HS-5 (cell line): ENCODE data around the gene KCND3.

Source experiments
- DNase-seq: peaks from one replicate; pipeline ENCODE4 v3.0.0-alpha.2; 2012; ENCODE audit warnings: low read depth

Gene KCND3

DNA sequence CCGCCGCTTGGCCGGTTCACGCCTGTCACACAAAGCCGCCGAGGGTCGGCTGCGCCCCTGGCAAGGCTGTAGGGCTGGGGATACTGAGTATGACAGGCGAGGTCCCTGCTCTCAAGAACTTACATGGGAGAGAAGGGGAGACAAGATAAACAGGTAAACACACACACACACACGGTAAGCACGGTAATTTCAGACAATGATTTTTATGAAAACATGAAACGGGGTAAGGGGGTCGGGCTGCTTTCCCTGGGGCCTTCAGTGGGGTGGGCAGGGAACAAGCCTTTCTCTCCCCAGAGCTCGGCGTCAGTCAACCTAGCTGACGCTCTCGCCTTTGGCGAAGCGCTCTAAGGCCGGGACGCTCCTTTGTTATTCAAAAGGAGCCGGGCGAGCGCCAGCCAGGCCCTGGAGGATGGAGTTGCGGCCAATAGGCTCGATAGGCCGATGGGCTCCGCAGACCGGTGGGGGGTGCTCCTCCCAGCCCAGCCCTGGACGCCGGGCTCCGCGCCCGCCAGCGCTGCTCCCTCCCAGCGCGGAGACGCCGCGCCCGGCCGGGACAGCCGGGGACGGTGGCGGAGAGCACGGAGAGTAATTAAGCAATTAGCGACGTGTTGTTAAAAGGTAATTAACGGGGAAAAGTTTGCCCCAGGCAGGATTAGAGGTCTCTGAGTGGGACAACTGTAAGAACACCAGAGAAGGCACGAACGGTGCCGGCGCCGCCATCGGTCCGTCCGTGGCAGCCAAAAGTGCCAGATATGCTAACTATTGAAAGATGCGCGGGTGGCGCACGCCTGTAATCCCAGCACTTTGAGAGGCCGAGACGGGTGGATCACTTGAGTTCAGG is 249.3 kb downstream of the KCND3 start:
- DNase-seq, result no peak

- peak; percentile 65 for DNase-seq
Observed at GRCh38 chr1:111739194-111739924, 250.1 kb downstream of the KCND3 start, which contains the start of gene INKA2. Gene INKA2, minus strand, starts transcription at chr1:111739395. Its CDS starts 153 bp downstream, at chr1:111739242.

DNA sequence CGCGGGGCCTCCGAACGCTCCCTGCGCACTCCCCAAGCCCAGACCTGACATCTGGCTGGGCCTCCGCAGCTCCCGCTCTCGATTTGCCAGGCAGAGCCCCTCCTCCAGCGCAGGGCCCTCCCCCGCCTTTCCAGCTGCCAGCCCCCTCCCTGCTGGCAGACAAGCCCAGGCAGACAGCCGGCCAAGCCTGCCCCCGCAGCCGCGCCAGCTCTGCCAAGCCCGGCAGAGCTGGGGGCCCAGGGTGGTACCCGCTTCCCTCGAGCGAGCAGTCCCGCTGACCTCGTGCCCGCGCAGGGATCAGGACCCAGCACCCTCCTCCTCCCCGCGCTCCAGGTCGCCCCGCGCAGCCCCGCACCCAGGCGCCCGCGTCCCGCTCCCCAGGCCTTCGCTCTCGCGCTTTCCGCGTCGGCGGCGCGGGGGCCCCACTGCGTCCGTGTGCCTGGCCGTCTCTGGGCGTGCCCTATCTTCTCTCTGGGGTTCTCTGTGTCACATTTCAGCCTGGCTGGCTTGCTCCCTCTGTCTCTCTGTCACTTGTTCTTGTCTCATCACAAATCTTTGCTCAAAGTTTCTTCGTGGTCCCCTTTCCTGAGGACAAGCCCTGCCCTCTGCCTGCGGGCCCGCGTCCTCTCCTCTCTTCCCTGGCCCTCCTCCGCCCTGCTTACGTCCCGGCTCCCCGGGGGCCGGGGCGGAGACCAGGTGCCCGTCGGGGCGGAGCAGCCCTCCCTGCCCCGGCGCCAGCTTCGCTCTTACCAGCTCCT is 250.9 kb downstream of the KCND3 start:
- DNase-seq, result no peak

- DNase-seq, result no peak
Observed at GRCh38 chr1:111738133-111738435, 251.4 kb downstream of the KCND3 start.

- DNase-seq, result no peak
Observed at GRCh38 chr1:111737216-111738132, 252.0 kb downstream of the KCND3 start.

DNA sequence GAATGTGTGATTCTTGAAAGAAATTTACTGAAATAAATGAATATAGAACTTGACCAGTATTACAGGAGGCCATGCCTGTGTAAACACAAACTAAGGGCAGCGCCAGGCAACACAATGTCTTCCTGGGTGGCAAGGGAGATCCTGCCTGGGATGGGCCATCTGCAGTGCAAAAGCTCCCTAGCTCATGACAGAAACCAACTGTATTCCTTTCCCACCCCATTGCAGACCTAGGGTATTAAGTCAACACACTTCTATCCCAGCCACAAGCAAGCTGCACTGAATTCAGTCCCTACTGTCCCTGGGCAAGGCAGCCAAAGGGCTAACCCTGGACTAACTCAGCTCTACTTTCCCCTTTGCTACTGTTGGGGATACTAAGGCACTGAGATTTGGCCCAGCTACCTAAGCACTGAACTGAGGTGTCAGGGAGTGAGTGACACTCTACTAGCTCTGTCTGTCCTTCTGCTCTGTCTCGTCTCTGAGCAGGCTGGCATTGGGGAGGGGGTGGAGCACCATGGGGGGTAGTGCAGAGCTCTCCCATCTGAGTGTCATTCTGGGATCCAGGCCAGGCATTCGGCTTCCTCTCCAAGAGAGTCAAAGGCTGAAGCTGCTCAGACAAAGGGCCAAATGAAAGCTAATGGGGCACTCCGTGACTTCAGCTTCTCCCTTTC is 252.8 kb downstream of the KCND3 start:
- no peak for DNase-seq

GRCh38 chr1:111735858-111736544 is 253.5 kb downstream of the KCND3 start:
- no peak for DNase-seq

GRCh38 chr1:111735321-111735720 is 254.1 kb downstream of the KCND3 start:
- no peak for DNase-seq

DNA sequence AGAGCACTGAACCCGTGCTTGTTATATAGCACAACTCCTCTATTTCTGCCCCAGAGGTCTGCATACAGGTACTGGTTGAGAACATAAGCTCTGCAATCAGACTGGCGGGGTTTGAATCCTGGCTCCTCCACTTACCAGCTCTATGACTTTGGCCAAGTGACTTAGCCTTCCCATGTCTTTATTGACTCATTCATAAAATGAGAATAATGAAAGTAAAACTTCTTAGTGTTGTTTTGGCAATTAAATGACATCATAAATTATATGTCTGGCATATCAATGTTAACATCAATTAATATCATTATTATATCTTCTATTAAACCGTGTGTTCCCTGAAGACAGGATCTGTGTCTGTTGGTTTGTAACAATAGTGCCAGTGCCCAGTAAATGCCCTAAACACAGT is 254.6 kb downstream of the KCND3 start:
- DNase-seq, result no peak

GRCh38 chr1:111734426-111734825 is 255.0 kb downstream of the KCND3 start:
- no peak for DNase-seq

- DNase-seq, result no peak
Observed at GRCh38 chr1:111733992-111734341, 255.5 kb downstream of the KCND3 start.

DNA sequence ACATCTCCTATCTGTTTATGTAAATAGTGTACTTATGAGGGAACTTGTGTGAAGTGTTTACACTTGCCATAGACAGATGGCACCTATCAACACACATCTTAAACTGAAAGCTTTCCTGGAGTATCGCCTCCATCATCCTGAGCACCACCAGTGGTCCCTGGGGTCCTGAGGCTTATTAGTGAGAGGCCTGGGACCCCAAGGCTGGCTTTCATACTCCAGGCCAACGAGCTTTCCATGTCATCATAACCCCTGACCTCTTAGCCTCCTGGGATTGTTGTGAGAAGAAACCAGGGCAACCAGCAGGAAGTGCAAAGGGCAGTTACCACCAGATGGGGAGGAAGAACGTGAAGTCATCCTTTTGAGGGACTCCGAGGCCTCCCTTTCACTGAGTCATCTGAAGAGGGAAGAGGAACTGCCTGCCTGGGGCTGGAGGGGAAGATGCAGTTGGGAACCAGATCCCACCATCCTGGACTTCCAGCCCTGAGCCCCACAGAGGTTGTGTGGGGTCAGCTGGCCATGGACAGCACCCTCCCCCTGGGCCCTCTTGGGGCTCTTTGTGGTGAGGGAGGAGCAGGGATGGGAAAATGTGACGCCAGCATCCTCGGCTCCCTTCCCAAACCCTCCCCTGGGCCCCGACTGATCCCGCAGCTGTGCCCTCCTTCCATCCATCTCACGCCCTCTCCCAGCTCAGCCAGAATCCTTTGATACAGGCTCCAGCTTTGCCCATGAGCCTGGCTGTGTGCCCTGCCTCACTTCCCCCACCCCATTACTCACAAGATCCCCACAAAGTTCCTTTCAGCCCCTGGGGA is 256.1 kb downstream of the KCND3 start:
- DNase-seq, result peak; percentile 91

DNA sequence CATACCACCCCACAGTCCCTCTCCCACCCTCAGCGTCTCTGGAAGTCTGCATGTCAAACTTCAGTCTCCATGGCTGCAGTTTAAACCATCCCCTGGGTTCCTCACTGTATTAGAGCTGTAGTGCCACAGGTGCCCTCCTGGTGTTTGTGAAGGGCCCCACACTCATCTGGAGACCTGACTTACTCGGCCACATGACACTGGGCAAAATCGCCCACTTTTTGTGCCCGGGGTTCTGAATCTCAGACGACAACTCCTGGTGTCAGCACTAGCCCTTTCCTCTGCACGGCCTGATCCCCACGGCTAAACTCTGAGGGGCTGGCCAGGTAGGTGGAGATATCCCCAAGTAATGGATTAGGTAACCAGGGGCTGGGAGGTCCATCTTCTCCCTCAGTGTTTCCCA is 256.8 kb downstream of the KCND3 start:
- no peak for DNase-seq

DNA sequence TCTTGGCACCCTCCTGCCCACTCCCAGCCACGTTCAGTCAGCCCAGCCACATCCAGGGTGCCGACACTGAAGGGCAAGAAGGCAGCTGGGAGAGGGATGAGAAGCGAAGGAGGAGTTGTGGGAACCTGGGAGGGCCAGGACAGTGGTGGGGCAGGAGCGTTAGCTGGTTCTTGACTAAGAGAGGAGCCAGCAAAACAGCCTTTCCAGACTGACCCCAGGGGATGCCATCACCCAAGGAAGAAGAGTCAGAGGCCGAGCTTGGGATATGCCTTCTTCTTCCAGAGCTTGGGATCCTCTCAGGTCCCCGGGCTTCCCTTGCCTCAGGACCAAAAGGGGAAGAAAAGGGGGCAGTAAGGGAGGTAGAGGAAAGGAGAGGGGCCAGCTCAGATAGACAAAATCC is 257.5 kb downstream of the KCND3 start:
- no peak for DNase-seq

- DNase-seq, result no peak
Observed at GRCh38 chr1:111730706-111731105, 258.8 kb downstream of the KCND3 start.

- DNase-seq, result no peak
Observed at GRCh38 chr1:111729946-111730681, 259.4 kb downstream of the KCND3 start.

DNA sequence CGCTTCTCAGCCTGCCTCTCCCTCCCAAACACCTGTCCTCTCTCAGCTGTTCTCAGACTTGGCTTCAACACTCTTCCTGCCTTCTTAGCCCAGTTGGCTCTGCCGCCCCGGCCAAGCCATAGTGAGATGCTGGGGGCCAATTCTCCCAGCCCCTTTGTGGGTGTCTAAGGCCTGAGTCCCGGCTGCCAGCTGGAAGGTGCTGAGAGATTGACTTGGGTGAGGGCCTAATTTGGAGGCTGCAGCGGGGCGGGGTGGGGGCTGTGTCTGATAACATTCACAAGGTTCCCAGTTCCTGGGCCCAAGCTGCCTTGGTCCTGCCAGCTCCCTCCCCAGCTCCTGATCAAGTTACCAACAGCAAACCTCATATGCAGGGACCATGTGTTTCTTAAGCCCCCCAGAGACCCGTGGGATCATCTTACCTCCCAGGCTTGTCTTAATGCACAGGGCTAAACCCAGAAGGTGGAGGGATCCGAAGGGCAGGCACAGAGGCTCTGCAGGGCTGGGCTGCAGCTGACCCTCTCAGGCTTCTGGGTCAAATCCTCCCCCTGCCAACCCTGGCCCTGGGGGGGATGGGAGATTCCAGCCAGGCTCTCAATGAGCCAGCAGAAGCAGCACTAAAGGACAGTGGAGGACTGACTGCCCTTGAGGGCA is 260.1 kb downstream of the KCND3 start:
- DNase-seq, result no peak

- DNase-seq, result no peak
Observed at GRCh38 chr1:111727056-111727455, 262.4 kb downstream of the KCND3 start.

DNA sequence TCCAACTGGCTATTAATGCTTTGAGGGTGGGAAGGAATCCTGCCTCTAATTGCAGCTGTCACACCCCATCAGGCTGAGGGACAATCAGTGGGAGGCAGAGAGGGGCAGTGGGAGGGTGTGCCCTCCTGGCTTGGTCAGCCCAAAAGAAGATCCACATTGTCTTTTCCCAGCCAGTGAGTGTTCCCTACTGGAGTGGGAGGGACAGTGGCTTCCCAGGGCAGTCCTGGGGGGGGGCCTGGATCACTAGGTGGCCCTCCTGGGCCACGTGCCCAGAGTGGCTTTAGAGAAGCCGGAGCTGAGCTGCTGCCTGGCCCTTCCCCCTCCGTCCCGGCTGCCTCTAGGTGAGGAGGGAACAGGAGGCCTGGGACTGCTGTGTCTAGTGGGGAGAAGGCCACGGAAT is 264.3 kb downstream of the KCND3 start:
- DNase-seq, result no peak
